Mesenchymal stem cell (in vitro differentiated cells and primary cell): ENCODE results near the gene SEMA3A.

Source experiments
- DNase-seq: peaks from one replicate; pipeline ENCODE4 v3.0.0-alpha.2; 2013
- H2AFZ ChIP-seq: one replicate; pipeline ENCODE4 v1.6.1; 2013; ENCODE audit warnings: low read depth, mild to moderate bottlenecking, control low read depth, inconsistent platforms, low read length, moderate library complexity
- H2AK5ac ChIP-seq: 2 replicates; pipeline ENCODE4 v1.6.1; 2013; ENCODE audit warnings: low read length, moderate library complexity, mild to moderate bottlenecking, inconsistent platforms; ENCODE audit not compliant: severe bottlenecking
- H2BK120ac ChIP-seq: one replicate; pipeline ENCODE4 v1.6.1; 2013; ENCODE audit warnings: low read depth, mild to moderate bottlenecking, inconsistent platforms, low read length, moderate library complexity
- H2BK12ac ChIP-seq, 2 experiments: one replicate each; pipeline ENCODE4 v1.6.1; 2013; ENCODE audit warnings: inconsistent platforms in 2 of 2, low read length in 2 of 2, mild to moderate bottlenecking in 2 of 2, moderate library complexity in 2 of 2, control low read depth in 1 of 2
- H2BK15ac ChIP-seq: one replicate; pipeline ENCODE4 v1.6.1; 2013; ENCODE audit warnings: mild to moderate bottlenecking, low read depth, inconsistent platforms; ENCODE audit not compliant: poor library complexity, severe bottlenecking
- H2BK5ac ChIP-seq: 2 replicates; pipeline ENCODE4 v1.6.1; 2013; ENCODE audit warnings: low read depth, mild to moderate bottlenecking, low read length, control low read depth, inconsistent platforms; ENCODE audit not compliant: poor library complexity, severe bottlenecking
- H3K14ac ChIP-seq, 2 experiments: one replicate each; pipeline ENCODE4 v1.6.1; 2013; ENCODE audit warnings: inconsistent platforms in 2 of 2, low read length in 2 of 2, control low read depth in 1 of 2, mild to moderate bottlenecking in 1 of 2, moderate library complexity in 1 of 2
- H3K18ac ChIP-seq, 2 experiments: one replicate each; pipeline ENCODE4 v1.6.1; 2013; ENCODE audit warnings: inconsistent platforms in 2 of 2, low read length in 2 of 2, control low read depth in 1 of 2, low read depth in 1 of 2, mild to moderate bottlenecking in 1 of 2
- H3K23ac ChIP-seq, 2 experiments: one replicate each; pipeline ENCODE4 v1.6.1; 2013; ENCODE audit warnings: inconsistent platforms in 2 of 2, low read length in 2 of 2, mild to moderate bottlenecking in 2 of 2, moderate library complexity in 2 of 2, control low read depth in 1 of 2
- H3K27ac ChIP-seq: 2 replicates; pipeline ENCODE4 v1.5.1; 2013; ENCODE audit warnings: mild to moderate bottlenecking, moderate library complexity, low read length, control low read depth, inconsistent platforms; ENCODE audit not compliant: poor library complexity, severe bottlenecking
- H3K27me3 ChIP-seq, 2 experiments: 2 replicates each; pipeline versions ENCODE4 v1.6.1 to v1.7.0; 2013; ENCODE audit warnings: low read length in 2 of 2, mild to moderate bottlenecking in 2 of 2, moderate library complexity in 2 of 2, control low read depth in 1 of 2, inconsistent platforms in 1 of 2; ENCODE audit not compliant: control insufficient read depth in 1 of 2, insufficient read depth in 1 of 2
- H3K36me3 ChIP-seq, 2 experiments: 2 replicates each; pipeline versions ENCODE4 v1.6.1 to v1.7.0; 2013; ENCODE audit warnings: low read length in 2 of 2, control low read depth in 1 of 2, inconsistent platforms in 1 of 2, low read depth in 1 of 2, mild to moderate bottlenecking in 1 of 2; ENCODE audit not compliant: insufficient read depth in 2 of 2, control insufficient read depth in 1 of 2
- H3K4ac ChIP-seq, 2 experiments: one replicate each; pipeline ENCODE4 v1.6.1; 2013; ENCODE audit warnings: inconsistent platforms in 2 of 2, low read length in 2 of 2, mild to moderate bottlenecking in 2 of 2, moderate library complexity in 2 of 2, control low read depth in 1 of 2, low read depth in 1 of 2
- H3K4me1 ChIP-seq: 2 replicates; pipeline ENCODE4 v1.6.1; 2013; ENCODE audit warnings: low read depth, low read length, control low read depth; ENCODE audit not compliant: control insufficient read depth, insufficient read depth
- H3K4me2 ChIP-seq: 2 replicates; pipeline ENCODE4 v1.6.1; 2013; ENCODE audit warnings: low read length, mild to moderate bottlenecking, inconsistent platforms; ENCODE audit not compliant: poor library complexity, severe bottlenecking
- H3K4me3 ChIP-seq, 2 experiments: 2 replicates each; pipeline versions ENCODE4 v1.5.1 to v1.7.0; 2013; ENCODE audit warnings: low read length in 2 of 2, mild to moderate bottlenecking in 2 of 2, control low read depth in 1 of 2, low read depth in 1 of 2; ENCODE audit not compliant: insufficient read depth in 1 of 2
- H3K79me1 ChIP-seq: replicated peaks from 2 replicates; pipeline ENCODE4 v1.6.1; 2013; ENCODE audit warnings: mild to moderate bottlenecking, control low read depth, low read length, inconsistent platforms; ENCODE audit not compliant: poor library complexity, severe bottlenecking
- H3K9ac ChIP-seq: 2 replicates; pipeline ENCODE4 v1.7.0; 2013; ENCODE audit warnings: mild to moderate bottlenecking, low read length, moderate library complexity
- H3K9me3 ChIP-seq: 2 replicates; pipeline ENCODE4 v1.7.0; 2013; ENCODE audit warnings: mild to moderate bottlenecking, low read length; ENCODE audit not compliant: control insufficient read depth
- H4K8ac ChIP-seq: one replicate; pipeline ENCODE4 v1.6.1; 2013; ENCODE audit warnings: inconsistent platforms, mild to moderate bottlenecking, low read length, moderate library complexity
- H4K91ac ChIP-seq: one replicate; pipeline ENCODE4 v1.6.1; 2013; ENCODE audit warnings: mild to moderate bottlenecking, low read length, inconsistent platforms
- WGBS: methylation state at CpG from one replicate; pipeline ENCODE4 v1.1.7; 2013; ENCODE audit warnings: mixed read lengths; 5-methylcytosine and 5-hydroxymethylcytosine counted together

SEMA3A gene

DNA sequence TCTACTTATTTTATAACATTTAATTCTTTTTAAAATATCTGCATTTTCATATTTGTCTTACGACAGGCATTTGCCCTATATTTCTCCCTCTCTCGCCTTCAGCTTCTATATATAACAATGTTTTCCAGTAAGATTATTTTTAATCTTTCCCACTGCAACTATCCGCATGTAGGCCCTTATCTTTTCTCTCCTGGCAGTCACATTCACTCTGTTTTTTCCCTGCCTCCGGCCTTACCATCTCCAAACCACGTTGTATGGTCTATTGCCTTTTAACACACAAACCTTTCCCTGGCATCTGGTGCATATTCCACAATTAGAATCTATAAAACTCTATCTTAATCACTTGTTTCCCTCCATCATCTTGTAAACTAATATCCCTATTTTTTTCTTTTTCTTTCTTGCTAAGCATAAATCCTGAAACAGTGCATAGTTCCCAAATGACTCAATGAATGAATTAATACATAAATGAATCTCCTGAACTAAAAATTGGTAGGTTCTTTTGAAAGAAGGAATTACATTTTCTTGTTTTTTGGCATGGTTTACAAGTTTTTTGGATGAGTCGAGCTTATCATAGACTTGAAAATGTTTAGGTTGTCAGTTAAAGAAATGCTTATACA lies 173.2 kb downstream of the SEMA3A start:
- Histone ChIP-seq H3K4ac (no peak overlapping the region), H3K4me2 (no peak overlapping the region), H3K36me3 (no peaks in the 10 kb centered on the region), H3K27ac (no peak overlapping the region), H3K9me3 (no peaks in the 10 kb centered on the region), H3K4me1 (peaks cover 2% of the 10 kb centered on the region), H2AFZ (no peak overlapping the region), H4K91ac (no peak overlapping the region), H3K14ac (no peak overlapping the region), H2BK120ac (no peak overlapping the region), H3K4me3 (no peak overlapping the region), H2BK12ac (no peak overlapping the region), H2AK5ac (no peak overlapping the region), H3K18ac (no peak overlapping the region), H2BK15ac (no peak overlapping the region), H3K23ac (no peak overlapping the region), H3K79me1 (peaks cover 2% of the 10 kb centered on the region), H4K8ac (no peak overlapping the region), H3K27me3 (no peaks in the 10 kb centered on the region), H2BK5ac (no peak overlapping the region), H3K9ac (no peak overlapping the region)
- WGBS: 86% methylated on average over 6 of the region's 6 CpGs
- DNase-seq: no peak

DNA sequence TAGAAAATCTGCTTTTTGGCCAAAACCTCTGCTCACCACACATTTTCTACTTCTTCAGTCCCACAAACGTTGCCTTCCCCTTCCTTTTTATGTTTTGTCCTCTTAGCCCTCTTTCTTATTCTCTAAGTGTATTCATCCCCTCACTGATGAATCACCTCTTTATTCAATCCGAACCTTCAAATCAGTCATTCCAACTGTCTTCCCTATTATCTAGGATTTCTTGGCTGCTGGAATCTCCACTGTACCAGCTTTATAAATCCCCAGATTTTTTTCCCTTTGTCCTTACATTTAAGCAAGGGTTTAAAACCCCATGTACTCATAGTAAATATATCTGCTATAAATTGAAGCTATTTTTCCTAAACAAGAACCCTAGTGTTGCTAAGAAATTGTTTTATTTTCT lies 176.9 kb downstream of the SEMA3A start:
- Histone ChIP-seq H3K9ac (no peak overlapping the region), H3K27me3 (no peaks in the 10 kb centered on the region), H2AFZ (no peak overlapping the region), H2BK15ac (no peak overlapping the region), H3K18ac (no peak overlapping the region), H3K4ac (no peak overlapping the region), H3K23ac (no peak overlapping the region), H2BK120ac (no peak overlapping the region), H3K4me3 (no peak overlapping the region), H3K14ac (no peak overlapping the region), H2BK12ac (no peak overlapping the region), H3K9me3 (no peaks in the 10 kb centered on the region), H4K8ac (no peak overlapping the region), H3K4me2 (no peak overlapping the region), H2BK5ac (no peak overlapping the region), H4K91ac (no peak overlapping the region), H2AK5ac (no peak overlapping the region), H3K27ac (no peak overlapping the region), H3K4me1 (no peaks in the 10 kb centered on the region), H3K79me1 (no peaks in the 10 kb centered on the region), H3K36me3 (no peaks in the 10 kb centered on the region)
- WGBS: 53% methylated on average over 2 of the region's 2 CpGs
- no peak for DNase-seq

DNA sequence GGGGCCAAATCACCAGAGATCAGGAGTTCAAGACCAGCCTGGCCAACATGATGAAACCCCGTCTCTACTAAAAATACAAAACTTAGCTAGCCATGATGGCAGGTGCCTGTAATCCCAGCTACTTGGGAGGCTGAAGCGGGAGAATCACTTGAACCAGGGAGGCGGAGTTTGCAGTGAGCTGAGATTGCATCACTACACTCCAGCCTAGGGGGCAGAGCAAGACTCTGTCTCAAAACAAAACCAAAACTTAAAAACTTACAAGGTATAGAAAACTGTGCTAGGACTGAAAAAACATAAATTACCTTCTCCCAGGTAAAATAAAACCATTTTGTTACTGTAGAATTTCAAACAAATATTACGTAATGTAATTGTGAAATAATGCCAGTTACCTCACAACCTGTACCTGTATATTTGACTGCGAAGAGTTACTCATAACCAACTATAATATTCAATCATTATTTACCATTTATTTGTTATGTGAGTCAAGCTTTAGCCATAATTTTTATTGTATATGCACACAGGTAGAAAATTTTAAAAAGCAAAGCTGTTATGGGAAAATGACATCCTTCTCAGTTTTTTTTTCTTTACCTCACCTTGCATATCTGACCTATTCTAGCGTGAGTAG lies 180.9 kb downstream of the SEMA3A start:
- Histone ChIP-seq H3K18ac (no peak overlapping the region), H4K91ac (no peak overlapping the region), H3K4me3 (no peak overlapping the region), H3K4me2 (no peak overlapping the region), H2AFZ (no peak overlapping the region), H3K9me3 (no peaks in the 10 kb centered on the region), H3K36me3 (no peaks in the 10 kb centered on the region), H4K8ac (no peak overlapping the region), H2BK5ac (no peak overlapping the region), H2BK120ac (no peak overlapping the region), H3K4me1 (no peaks in the 10 kb centered on the region), H3K27ac (no peak overlapping the region), H3K27me3 (no peaks in the 10 kb centered on the region), H2BK15ac (no peak overlapping the region), H3K79me1 (no peaks in the 10 kb centered on the region), H2BK12ac (no peak overlapping the region), H2AK5ac (no peak overlapping the region), H3K9ac (no peak overlapping the region), H3K14ac (no peak overlapping the region), H3K4ac (no peak overlapping the region), H3K23ac (no peak overlapping the region)
- no peak for DNase-seq
- 100% methylated on average over 3 of the region's 6 CpGs for WGBS

DNA sequence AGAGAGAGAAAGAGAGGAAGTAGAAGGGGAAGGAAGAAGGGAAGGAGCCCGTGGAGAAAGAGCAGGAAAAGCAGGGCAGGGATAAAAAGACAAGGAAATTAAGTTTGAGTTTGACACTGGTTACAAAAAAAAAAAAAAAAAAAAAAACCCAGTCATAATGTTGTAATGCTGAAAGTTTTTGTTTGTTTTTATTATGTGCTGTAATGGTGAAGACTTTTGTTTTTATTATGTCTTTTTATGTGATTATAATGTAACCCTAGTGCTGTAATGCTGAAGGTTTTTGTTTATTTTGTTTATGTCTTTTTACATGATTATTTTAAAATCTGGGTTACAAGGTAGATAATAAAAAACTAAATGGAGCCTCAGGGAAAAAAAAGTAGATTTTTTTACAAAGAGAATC lies 184.8 kb downstream of the SEMA3A start:
- WGBS: no CpG with 5 or more reads among the region's 1 CpG
- Histone ChIP-seq H2AFZ (no peak overlapping the region), H3K14ac (no peak overlapping the region), H3K4me3 (no peak overlapping the region), H3K23ac (no peak overlapping the region), H3K9ac (no peak overlapping the region), H3K79me1 (no peaks in the 10 kb centered on the region), H2BK5ac (no peak overlapping the region), H2AK5ac (no peak overlapping the region), H3K4me2 (no peak overlapping the region), H2BK15ac (no peak overlapping the region), H4K91ac (no peak overlapping the region), H2BK120ac (no peak overlapping the region), H3K27ac (no peak overlapping the region), H2BK12ac (no peak overlapping the region), H3K27me3 (no peaks in the 10 kb centered on the region), H4K8ac (no peak overlapping the region), H3K4me1 (no peaks in the 10 kb centered on the region), H3K4ac (no peak overlapping the region), H3K36me3 (peaks cover 2 to 10% of the 10 kb centered on the region in 2 experiments), H3K18ac (no peak overlapping the region), H3K9me3 (no peaks in the 10 kb centered on the region)
- no peak for DNase-seq
